Panc1 (cell line): Measurements from ENCODE around the gene TIGAR.

Experiments used
- CTCF ChIP-seq: fragments of 450-650 bp; IDR thresholded peaks from 2 replicates; pipeline ENCODE4 v1.5.1; 2017; ENCODE audit warnings: mild to moderate bottlenecking
- REST ChIP-seq, 2 experiments: IDR thresholded peaks; 2 replicates each; pipeline ENCODE4 v1.6.1; 2011 to 2012; ENCODE audit warnings: low read depth in 2 of 2, control low read depth in 1 of 2, low read length in 1 of 2, mild to moderate bottlenecking in 1 of 2, moderate library complexity in 1 of 2; ENCODE audit not compliant: insufficient read depth in 1 of 2

GRCh38 chr12:4355156-4356040 is 34.4 kb downstream of the TIGAR start:
- TF ChIP-seq CTCF (no peak), REST (IDR thresholded peaks at IDR 0.05; ENCODE audit: insufficient read depth in 1 of 2, low read depth in 2 of 2, low read length in 1 of 2) (no peak)
